ENCODE results near the gene CHCHD1.
"Not testable (repeated sequence)": the region's sequence is repeated elsewhere in the genome, so short reads cannot be mapped to it uniquely, and the experiment has no call there.

The CHCHD1 gene

GRCh38 chr10:73768881-73769280 lies 13.0 kb upstream of the CHCHD1 start:
- in situ Hi-C loops (cut with MboI; ENCODE audit: low sequenced_read_pairs) = no loop called here

DNA sequence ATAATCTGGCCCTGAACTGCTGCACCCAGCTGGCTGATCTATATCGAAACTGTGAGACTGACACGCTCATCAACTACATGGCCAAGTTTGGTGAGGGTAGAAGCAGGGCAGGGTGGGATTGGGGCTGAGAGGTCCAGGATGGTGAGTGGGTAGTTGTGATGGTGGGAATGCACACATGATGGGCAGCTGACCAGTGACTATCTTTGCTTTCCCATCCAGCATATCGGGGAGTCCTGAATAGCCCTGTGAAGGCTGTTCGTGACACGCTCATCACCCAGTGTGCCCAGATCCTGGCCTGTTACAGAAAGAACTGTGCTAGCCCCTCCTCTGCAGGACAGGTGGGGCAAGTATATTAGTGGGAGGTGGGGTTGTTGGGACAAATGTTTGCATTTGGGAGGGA lies 12.5 kb upstream of the CHCHD1 start:
- in situ Hi-C loops (cut with MboI; ENCODE audit: low sequenced_read_pairs) = no loop called here

GRCh38 chr10:73771722-73772280 lies 10.0 kb upstream of the CHCHD1 start:
- in situ Hi-C loops (cut with MboI; ENCODE audit: low sequenced_read_pairs) = no loop called here

DNA sequence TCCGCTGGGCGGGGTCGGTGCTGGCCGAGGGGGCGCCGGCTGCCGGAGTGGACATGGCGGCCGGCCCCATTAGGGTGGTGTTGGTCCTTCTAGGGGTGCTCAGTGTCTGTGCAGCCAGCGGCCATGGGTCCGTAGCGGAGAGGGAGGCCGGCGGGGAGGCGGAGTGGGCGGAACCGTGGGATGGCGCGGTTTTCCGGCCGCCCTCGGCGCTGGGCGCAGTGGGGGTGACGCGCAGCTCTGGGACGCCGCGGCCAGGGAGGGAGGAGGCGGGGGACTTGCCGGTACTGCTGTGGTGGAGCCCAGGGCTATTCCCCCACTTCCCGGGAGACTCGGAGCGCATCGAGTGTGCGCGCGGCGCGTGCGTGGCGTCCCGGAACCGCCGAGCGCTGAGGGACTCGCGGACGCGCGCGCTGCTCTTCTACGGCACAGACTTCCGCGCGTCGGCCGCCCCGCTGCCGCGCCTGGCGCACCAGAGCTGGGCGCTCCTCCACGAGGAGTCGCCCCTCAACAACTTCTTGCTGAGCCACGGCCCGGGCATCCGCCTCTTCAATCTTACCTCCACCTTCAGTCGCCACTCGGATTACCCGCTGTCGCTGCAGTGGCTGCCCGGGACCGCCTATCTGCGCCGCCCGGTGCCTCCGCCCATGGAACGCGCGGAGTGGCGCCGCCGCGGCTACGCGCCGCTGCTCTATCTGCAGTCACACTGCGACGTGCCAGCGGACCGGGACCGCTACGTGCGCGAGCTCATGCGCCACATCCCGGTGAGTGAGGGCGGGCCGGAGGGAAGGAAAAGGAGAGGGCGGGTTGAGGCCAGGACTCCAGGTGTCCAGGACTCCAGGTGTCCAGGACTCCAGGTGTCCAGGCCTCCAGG lies 9.3 kb upstream of the CHCHD1 start:
- in situ Hi-C loops (cut with MboI; ENCODE audit: low sequenced_read_pairs) = no loop called here

DNA sequence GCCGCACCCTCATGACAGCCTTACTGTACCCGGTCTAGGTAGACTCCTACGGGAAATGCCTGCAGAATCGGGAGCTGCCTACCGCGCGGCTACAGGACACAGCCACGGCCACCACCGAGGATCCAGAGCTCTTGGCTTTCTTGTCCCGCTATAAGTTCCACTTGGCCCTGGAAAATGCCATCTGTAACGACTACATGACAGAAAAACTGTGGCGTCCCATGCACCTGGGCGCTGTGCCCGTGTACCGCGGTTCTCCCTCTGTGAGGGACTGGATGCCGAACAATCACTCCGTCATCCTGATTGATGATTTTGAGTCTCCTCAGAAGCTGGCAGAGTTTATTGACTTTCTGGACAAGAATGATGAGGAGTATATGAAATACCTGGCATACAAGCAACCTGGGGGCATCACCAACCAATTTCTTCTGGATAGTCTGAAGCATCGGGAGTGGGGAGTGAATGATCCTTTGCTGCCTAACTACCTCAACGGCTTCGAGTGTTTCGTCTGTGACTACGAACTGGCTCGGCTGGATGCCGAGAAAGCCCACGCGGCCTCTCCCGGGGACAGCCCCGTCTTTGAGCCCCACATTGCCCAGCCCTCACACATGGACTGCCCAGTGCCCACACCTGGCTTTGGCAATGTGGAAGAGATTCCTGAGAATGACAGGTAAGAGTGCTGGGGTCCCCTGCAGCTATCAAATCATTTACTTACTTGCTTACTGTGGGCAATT lies 8.5 kb upstream of the CHCHD1 start:
- in situ Hi-C loops (cut with MboI; ENCODE audit: low sequenced_read_pairs) = no loop called here

GRCh38 chr10:73774637-73775036 lies 7.2 kb upstream of the CHCHD1 start:
- in situ Hi-C loops (cut with MboI; ENCODE audit: low sequenced_read_pairs) = no loop called here

DNA sequence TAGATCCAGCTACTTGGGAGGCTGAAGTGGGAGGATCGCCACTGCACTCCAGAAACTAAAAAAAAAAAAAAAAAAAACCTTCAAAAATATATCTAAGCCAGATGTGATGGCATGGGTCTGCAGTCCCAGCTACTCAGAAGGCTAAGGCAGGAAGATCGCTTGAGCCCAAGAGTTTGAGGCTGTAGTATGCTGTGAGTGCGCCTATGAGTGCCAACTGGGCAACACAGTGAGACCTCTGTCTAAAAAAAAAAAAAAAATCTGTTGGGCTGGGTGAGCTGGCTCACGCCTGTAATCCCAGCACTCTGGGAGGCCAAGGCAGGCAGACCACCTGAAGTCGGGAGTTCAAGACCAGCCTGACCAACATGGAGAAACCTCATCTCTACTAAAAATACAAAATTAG lies 2.8 kb upstream of the CHCHD1 start:
- in situ Hi-C loops (cut with MboI; ENCODE audit: low sequenced_read_pairs) = no loop called here

- in situ Hi-C loops (cut with MboI; ENCODE audit: low sequenced_read_pairs) = no loop called here
Measured at GRCh38 chr10:73779539-73780197, 2.2 kb upstream of the CHCHD1 start.

- in situ Hi-C loops (cut with MboI; ENCODE audit: low sequenced_read_pairs) = no loop called here
Measured at GRCh38 chr10:73780301-73780700, 1.5 kb upstream of the CHCHD1 start.

DNA sequence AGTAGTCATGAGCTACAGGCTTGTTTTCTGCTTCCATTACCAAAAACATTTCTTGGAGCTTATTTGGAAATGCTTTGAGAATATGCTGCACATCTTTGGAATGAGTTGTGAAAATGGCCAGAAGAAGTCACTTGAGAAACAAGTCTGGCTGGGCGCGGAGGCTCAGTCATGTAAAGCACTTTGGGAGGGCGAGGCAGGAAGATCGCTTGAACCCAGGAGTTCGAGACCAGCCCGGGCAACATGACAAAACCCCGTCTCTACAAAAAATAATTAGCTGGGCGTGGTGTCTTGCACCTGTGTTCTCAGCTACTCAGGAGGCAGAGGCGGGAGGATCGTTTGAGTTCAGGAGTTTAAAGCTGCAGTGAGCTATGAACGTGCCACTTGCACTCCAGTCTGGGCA lies 882 bp upstream of the CHCHD1 start:
- in situ Hi-C loops (cut with MboI; ENCODE audit: low sequenced_read_pairs) = no loop called here

- in situ Hi-C loops (cut with MboI; ENCODE audit: low sequenced_read_pairs) = no loop called here
Measured at GRCh38 chr10:73781548-73781878, 335 bp upstream of the CHCHD1 start.

DNA sequence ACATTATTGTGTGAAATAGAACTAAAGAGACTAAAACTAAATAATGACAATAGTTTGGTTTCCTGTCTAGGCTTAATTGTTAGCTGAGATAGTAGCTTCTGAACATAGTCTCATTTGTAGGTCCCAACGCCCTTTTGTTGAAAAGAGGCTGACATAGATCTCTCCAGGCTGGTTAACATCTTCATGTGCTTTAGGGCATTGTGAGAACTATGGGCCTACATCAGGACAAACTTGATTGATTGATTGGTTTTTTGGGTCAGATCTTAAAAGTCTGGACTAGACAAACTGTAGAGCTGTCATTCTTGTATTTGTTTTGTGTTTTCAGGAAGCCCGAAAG lies 869 bp downstream of the CHCHD1 start:
- in situ Hi-C loops (cut with MboI; ENCODE audit: low sequenced_read_pairs) = no loop called here

GRCh38 chr10:73785211-73785720 lies 3.4 kb downstream of the CHCHD1 start, which contains the start of gene ZSWIM8:
Gene ZSWIM8 (plus strand): TSS chr10:73785606. CDS start chr10:73785879, 273 bp downstream.
- in situ Hi-C loops (cut with MboI; ENCODE audit: low sequenced_read_pairs) = no loop called here

DNA sequence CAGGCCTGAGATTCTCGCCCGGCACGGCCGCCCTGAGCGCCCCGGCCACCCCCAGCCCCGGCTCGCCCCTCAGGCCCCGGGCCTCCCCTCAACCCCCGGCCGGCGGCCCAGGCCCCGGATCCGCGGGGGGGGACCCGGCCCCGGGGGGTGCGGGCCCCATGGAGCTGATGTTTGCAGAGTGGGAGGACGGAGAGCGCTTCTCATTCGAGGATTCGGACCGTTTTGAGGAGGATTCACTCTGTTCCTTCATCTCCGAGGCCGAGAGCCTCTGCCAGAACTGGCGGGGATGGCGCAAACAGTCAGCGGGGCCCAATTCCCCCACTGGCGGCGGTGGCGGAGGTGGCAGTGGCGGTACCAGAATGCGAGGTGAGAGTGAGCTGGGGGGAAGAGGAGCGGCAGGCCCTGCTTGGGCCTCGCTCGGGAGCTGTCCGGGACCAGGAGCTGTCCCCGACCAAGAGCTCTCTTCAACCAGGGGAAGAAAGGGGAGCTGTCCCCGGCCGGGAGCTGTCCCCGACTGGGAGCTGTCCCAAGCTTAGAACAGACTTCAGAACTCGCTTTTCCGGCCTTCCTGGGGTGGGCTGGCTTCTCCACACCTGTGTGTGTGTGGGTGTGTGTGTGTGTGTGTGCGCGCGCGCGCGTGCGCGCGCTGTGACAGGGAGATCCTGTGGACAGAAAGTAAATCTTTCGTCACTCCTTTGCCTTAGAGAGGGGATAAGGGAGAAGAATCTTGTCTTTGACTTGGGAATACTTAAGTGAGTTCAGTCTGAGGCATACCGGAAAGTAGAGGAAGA lies 4.1 kb downstream of the CHCHD1 start:
- in situ Hi-C loops (cut with MboI; ENCODE audit: low sequenced_read_pairs) = no loop called here

DNA sequence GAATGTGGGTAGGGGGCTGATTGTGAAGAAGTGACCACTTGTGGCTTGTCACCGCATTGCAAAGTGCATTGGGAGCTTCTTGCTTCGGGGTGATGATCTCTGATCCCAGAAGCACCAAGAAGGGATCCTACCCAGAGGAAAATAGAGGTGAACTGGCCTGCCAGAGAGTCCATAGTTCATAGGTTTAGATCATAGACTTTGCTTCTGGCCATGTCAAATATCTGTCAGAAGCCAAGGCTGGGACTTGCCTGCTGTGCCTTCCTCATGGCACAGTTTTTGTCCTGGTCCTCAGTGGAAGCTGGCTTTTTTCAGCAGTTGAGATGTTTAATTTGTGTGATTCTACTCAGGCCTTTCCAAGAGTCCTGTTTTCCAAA lies 4.7 kb downstream of the CHCHD1 start:
- in situ Hi-C loops (cut with MboI; ENCODE audit: low sequenced_read_pairs) = no loop called here

DNA sequence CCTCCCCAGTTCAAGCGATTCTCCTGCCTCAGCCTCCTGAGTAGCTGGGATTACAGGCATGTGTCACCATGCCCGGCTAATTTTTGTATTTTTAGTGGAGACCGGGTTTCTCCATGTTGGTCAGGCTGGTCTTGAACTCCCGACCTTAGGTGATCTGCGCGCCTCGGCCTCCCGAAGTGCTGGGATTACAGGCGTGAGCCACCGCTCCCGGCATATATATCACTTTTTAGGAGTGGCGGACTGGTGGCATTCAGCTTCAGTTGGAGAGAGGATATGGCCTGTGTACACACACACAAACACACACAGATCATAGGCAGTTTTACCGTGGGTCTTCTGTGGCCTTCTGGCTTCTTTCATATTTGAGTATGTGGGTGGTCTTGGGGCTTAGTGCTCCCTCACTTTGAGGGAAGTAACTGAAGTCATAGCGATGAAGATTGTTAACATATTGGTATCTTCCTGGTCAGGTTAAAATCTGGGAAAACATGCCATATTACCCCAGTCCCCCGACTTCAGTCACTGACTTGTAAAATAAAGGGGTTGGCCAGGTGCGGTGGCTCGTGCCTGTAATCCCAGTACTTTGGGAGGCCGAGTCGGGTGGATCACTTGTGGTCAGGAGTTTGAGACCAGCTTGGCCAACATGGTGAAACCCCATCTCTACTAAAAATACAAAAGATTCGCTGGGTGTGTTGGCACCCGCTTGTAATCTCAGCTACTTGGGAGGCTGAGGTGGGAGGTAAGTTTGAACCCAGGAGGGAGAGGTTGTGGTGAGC lies 5.4 kb downstream of the CHCHD1 start:
- in situ Hi-C loops (cut with MboI; ENCODE audit: low sequenced_read_pairs) = not testable (repeated sequence)

DNA sequence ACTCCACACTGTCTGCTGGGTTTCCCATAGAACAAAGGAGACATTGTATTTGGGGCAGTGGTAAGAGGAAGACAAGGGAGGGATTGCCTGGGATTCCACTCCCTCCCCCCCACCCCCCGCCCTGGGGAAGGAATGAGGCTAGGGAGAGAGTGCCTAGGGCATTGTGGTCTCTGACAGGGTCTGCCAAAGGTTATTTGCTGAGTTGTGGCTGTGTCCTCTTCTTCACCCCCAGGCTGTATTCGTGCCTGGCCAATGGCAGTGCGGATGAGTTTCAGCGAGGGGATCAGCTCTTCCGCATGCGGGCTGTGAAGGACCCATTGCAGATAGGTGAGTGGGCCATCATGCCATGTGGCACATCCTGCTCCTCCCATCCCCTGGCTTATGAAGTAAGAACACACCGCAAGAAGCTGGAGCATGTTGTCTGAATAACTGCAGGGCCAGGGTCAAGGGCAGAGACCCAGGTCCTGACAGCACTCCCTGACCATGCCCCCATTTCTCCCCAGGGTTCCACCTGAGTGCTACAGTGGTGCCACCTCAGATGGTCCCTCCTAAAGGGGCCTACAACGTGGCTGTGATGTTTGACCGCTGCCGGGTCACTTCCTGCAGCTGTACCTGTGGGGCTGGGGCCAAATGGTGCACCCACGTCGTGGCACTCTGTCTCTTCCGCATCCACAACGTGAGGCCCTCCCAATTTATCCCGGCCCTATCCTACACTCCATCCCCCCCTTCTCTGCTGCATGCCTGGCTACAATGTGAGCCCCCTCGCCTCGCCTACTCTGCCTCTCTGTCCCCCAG lies 7.2 kb downstream of the CHCHD1 start:
- in situ Hi-C loops (cut with MboI; ENCODE audit: low sequenced_read_pairs) = no loop called here

DNA sequence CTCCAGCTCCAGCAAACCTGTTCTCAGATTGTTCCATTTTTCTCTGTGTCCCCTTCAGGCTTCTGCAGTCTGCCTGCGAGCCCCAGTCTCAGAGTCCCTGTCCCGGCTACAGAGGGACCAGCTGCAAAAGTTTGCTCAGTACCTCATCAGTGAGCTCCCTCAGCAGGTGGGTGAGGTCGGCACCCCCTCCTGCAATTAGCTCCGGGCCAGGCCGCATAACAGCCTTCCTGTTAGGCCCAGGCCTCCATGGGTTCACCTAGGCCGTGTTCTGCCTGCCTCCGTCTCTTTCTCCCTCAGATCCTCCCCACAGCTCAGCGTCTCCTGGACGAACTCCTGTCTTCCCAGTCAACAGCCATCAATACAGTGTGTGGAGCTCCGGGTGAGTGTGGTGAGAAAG lies 7.8 kb downstream of the CHCHD1 start:
- in situ Hi-C loops (cut with MboI; ENCODE audit: low sequenced_read_pairs) = no loop called here
